GM15510 (cell line): ENCODE measurements around the gene IL20.

Experiments used
- POLR2A ChIP-seq: IDR thresholded peaks from 3 replicates; pipeline ENCODE4 v1.6.1; 2011; ENCODE audit warnings: borderline replicate concordance; ENCODE audit not compliant: insufficient read length; ENCODE audit errors: extremely low read depth

The IL20 gene

GRCh38 chr1:206856674-206857464 is 8.6 kb upstream of the IL20 start:
- TF ChIP-seq POLR2A: no peak

GRCh38 chr1:206859082-206859521 is 6.3 kb upstream of the IL20 start:
- TF ChIP-seq POLR2A: no peak

DNA sequence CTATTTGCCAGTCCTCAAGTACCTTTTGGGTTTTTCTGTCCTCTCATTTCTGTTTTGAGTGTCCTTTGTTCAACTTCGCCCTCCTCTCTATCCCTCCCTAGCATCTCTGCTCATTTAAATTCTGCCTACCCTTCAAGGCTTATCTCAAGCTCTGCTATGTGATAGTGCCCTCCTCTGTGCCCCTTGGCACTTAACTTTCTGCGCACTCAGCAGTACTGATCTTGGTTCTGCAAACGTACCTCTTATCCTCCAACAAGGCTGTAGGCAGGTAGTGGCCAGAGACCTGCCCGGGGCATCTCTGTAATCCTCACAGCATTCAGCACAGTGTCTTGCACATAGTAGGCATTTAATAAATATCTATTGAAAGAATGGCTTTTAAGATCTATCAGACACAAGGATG is 5.3 kb upstream of the IL20 start:
- TF ChIP-seq POLR2A: no peak

DNA sequence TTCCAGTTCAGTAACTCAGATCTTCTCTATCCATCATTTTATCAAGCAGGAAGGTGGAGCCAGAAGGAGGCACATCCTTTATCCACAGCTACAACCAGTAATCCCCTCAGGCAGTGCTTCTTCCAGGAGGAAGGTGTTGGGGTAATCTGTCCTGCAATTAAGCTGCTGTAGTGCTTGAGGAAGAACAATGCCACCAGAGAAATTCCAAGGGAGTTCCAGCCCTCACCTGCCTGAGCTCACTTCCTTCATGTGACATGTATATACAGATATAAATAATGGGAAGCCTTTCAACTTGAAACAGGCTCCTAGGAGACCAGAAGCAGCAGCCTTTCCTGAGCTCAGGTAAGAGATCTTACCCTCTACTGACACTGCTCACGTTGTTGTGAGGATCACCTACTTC is 2.2 kb upstream of the IL20 start:
- no peak for TF ChIP-seq POLR2A

DNA sequence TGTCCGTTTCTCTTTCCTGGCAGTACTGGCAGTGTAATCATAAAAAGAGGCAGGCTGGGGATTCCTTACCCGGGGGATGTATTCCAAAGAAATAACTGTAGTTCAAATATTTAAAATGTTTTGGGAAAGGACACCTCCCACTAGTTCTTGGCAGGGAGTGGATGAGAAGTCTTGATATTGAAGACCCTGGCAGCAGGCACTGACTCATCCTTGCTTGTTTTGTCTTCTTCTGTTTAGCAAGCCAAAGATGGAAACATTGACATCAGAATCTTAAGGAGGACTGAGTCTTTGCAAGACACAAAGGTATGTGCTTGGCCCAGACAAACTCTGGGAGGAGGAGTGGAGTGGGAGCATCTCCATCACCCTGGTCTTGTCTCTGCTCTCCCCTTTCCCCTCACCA is 639 bp downstream of the IL20 start:
- TF ChIP-seq POLR2A: no peak

DNA sequence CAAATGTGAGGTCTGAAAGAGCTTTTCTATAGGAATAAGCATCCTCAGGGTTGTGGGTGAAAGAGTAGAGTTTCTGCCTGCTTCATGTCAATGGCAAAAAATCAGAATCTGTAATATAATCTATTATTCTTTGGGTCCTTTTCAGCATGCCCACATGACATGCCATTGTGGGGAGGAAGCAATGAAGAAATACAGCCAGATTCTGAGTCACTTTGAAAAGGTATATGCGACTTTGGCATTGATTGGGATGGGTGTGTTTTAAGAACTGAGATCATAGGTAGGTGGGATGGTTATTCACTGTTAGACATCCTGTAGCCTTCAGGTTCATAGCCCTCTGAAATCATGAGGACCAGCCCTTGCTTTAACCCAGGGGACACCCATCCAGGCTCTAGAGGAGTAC is 1.8 kb downstream of the IL20 start:
- TF ChIP-seq POLR2A: no peak

DNA sequence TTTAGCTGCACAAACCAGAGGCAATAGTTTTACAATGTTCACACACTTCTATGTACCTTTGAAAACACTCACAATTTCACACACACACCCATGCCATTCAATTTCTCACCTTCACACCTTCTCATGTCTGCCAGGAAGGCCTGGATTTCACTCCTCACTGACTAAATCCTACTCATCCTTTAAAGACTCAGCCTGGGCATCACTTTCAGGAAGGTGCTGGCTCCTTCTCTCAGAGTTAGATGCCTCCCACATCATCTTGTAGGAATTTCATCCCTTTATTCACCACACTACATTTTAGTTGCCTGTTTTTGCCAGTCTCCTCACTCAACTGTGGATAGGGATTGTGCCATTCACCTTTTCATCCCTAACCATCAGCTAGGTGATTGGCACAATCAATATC is 2.3 kb downstream of the IL20 start:
- no peak for TF ChIP-seq POLR2A

GRCh38 chr1:206868264-206868663 is 2.8 kb downstream of the IL20 start:
- TF ChIP-seq POLR2A: no peak

DNA sequence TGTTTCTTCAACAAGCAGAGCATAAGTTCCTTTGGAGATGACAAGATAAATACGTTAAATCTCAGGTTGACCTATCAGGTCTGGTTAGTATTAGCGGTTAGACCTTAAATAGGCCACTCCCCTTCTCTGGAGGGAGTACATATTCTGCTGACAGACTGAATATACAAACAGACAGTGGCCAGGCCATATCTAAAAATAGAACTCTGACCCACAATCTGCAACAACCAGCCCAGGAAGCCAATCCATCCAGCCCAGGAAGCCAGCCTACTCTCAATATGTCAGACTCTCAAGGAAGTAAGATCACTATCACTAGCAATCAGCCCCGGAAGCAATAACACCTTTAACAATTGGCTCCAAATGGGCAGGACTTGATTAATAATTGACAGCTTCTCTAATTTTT is 6.7 kb downstream of the IL20 start:
- no peak for TF ChIP-seq POLR2A

- TF ChIP-seq POLR2A: no peak
Observed at GRCh38 chr1:206873603-206874188, 8.3 kb downstream of the IL20 start.

GRCh38 chr1:206875752-206876377 is 10.4 kb downstream of the IL20 start:
- TF ChIP-seq POLR2A: no peak

- TF ChIP-seq POLR2A: no peak
Observed at GRCh38 chr1:206878456-206878855, 13.0 kb downstream of the IL20 start.

DNA sequence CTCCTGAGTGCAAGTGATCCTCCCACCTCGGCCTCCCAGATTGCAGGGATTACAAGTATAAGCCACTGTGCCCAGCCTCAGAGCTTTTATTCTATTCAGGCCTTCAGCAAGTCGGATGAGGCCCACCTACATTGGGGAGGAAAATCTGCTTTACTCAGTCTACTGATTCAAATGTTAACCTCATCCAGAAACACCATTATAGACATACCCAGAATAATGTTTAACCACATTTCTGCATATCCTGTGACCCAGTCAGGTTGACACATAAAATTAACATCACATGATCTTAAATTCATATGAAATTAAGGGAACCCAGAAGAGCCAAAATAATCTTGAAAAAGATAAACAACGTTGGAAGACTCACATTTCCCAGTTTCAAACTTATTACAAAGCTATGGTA is 14.9 kb downstream of the IL20 start:
- TF ChIP-seq POLR2A: no peak

DNA sequence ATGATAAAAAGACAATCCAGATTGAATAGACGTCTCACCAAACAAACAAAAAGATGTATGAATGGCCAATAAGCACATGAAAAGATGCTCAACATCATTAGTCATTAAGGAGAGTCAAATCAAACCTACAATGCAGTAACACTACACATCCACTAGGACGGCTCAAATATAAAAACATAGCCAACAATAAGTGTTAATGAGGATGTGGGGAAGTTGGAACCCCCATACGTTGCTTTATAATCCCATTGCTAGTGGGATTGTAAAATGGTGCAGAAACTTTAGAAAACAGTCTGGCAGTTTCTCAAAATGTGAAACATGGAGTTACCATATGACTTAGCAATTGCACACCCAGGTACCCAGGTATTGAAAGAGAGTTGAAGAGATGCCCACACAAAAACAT is 17.1 kb downstream of the IL20 start:
- TF ChIP-seq POLR2A: no peak

GRCh38 chr1:206883160-206883559 is 17.7 kb downstream of the IL20 start:
- TF ChIP-seq POLR2A: no peak

DNA sequence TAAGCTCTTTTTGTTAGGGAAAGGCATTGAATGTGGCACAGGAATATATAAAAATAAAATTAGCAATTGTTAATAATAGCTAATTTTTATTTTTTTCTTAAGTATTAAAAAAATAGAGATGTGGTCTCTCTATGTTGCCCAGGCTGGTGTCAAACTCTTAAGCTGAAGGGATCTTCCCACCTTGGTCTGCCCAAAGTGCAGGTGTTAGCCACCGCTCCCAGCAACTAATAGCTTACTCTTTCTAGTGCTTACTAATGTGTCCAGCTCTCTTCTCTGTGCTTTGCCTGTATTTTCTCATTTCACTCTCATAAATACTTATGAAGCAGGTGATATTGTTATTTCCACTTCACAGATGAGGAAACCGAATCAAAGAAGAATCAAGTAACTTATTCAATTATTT is 18.5 kb downstream of the IL20 start:
- TF ChIP-seq POLR2A: no peak
